AG09309 (cell line): ENCODE data around the gene TGFBI.

Source experiments
- DNase-seq: peaks from one replicate; pipeline ENCODE4 v3.0.0-alpha.2; 2010; ENCODE audit warnings: low read depth
- H3K4me3 ChIP-seq: 2 replicates; pipeline ENCODE4 v1.5.1; 2011; ENCODE audit warnings: mild to moderate bottlenecking, low read depth, low read length, moderate library complexity; ENCODE audit not compliant: control insufficient read depth
- CTCF ChIP-seq: IDR thresholded peaks from 2 replicates; pipeline ENCODE4 v1.5.1; 2011; ENCODE audit warnings: mild to moderate bottlenecking, low read depth, low read length, inconsistent platforms; ENCODE audit not compliant: insufficient read depth, control insufficient read depth; ENCODE audit errors: missing control alignments

TGFBI gene

GRCh38 chr5:136000147-136000546, 28.6 kb upstream of the TGFBI start:
- H3K4me3 ChIP-seq: no peak overlapping the region
- no peak for DNase-seq
- TF ChIP-seq CTCF: no peak

GRCh38 chr5:136000932-136001331, 27.9 kb upstream of the TGFBI start:
- H3K4me3 ChIP-seq: no peak overlapping the region
- TF ChIP-seq CTCF: no peak
- DNase-seq: no peak

GRCh38 chr5:136001466-136001981, 27.3 kb upstream of the TGFBI start:
- no peak for TF ChIP-seq CTCF
- peak; percentile 87 for DNase-seq

GRCh38 chr5:136004436-136004835, 24.4 kb upstream of the TGFBI start:
- H3K4me3 ChIP-seq: no peak overlapping the region
- peak; percentile 92 for DNase-seq
- TF ChIP-seq CTCF: no peak

More at GRCh38 chr5:136001466-136001981, 27.3 kb upstream of the TGFBI start:
- no peak overlapping the region for H3K4me3 ChIP-seq

GRCh38 chr5:136005476-136005875, 23.3 kb upstream of the TGFBI start:
- no peak for DNase-seq
- H3K4me3 ChIP-seq: no peak overlapping the region
- TF ChIP-seq CTCF: no peak

- DNase-seq: peak; percentile 71
- H3K4me3 ChIP-seq: no peak overlapping the region
Measured at GRCh38 chr5:136006164-136006563, 22.6 kb upstream of the TGFBI start.

More at GRCh38 chr5:136006164-136006563, 22.6 kb upstream of the TGFBI start:
- no peak for TF ChIP-seq CTCF
